ENCODE data around the gene DGCR2.

DNA sequence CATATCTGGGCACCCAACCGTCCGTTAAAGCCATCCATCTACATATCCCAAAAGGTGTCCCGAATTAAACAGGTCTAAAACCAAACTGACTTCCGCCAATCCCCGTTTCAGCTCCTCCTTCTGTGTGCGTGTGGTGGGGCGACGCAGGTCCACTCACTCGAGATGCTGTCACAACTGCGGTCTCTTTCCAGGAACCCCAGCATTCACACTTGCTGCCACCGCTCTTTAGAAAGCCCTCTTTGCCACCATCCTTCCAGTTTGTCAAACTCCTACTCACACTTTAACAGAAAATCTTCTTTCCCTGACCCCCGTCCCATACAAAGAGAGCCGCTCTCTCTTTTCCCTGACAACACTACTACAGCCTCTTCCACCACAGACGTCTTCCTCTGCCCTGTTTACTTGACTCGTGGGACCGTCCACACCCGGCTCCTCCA, 21.8 kb upstream of the DGCR2 start:
- TF ChIP-seq, protein P1, sequence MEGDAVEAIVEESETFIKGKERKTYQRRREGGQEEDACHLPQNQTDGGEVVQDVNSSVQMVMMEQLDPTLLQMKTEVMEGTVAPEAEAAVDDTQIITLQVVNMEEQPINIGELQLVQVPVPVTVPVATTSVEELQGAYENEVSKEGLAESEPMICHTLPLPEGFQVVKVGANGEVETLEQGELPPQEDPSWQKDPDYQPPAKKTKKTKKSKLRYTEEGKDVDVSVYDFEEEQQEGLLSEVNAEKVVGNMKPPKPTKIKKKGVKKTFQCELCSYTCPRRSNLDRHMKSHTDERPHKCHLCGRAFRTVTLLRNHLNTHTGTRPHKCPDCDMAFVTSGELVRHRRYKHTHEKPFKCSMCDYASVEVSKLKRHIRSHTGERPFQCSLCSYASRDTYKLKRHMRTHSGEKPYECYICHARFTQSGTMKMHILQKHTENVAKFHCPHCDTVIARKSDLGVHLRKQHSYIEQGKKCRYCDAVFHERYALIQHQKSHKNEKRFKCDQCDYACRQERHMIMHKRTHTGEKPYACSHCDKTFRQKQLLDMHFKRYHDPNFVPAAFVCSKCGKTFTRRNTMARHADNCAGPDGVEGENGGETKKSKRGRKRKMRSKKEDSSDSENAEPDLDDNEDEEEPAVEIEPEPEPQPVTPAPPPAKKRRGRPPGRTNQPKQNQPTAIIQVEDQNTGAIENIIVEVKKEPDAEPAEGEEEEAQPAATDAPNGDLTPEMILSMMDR (conservative IDR thresholded peaks at IDR 0.05), result no peak
- no peak for TF ChIP-seq ZFX (IDR thresholded peaks at IDR 0.05)

Data from C4-2B (cell line).